Stimulated activated CD4-positive, alpha-beta T cell treated with anti-CD3 and anti-CD28 coated beads, Interleukin-15, amount 100 ng/mL, for 48 hours (primary cell): ENCODE measurements around the gene NUMBL.
"Not testable (repeated sequence)": the region's sequence is repeated elsewhere in the genome, so short reads cannot be mapped to it uniquely, and the experiment has no call there.

Experiments
- DNase-seq, 2 donors: peaks; one replicate each; pipeline ENCODE4 v3.0.0-alpha.2; 2020; ENCODE audit warnings: low read depth in 2 of 2

The NUMBL gene

GRCh38 chr19:40630571-40631160 is 59.8 kb downstream of the NUMBL start:
- no peak for DNase-seq

- no peak for DNase-seq
Measured at GRCh38 chr19:40629346-40629745, 61.1 kb downstream of the NUMBL start.

GRCh38 chr19:40627486-40628279 is 62.8 kb downstream of the NUMBL start:
- no peak for DNase-seq

- DNase-seq: no peak
Measured at GRCh38 chr19:40626918-40627317, 63.5 kb downstream of the NUMBL start.

- DNase-seq: no peak
Measured at GRCh38 chr19:40625406-40626120, 64.9 kb downstream of the NUMBL start.

- DNase-seq: not testable (repeated sequence)
Measured at GRCh38 chr19:40624369-40625153, 65.9 kb downstream of the NUMBL start.

GRCh38 chr19:40623403-40624251 is 66.8 kb downstream of the NUMBL start:
- no peak for DNase-seq

- DNase-seq: no peak
Measured at GRCh38 chr19:40622773-40623075, 67.7 kb downstream of the NUMBL start.

GRCh38 chr19:40621966-40622772 is 68.3 kb downstream of the NUMBL start:
- DNase-seq: no peak

- no peak for DNase-seq
Measured at GRCh38 chr19:40621283-40621682, 69.2 kb downstream of the NUMBL start.

GRCh38 chr19:40620161-40620485 is 70.3 kb downstream of the NUMBL start:
- DNase-seq: no peak

GRCh38 chr19:40619333-40620160 is 70.9 kb downstream of the NUMBL start:
- no peak for DNase-seq

- DNase-seq: no peak
Measured at GRCh38 chr19:40617961-40618360, 72.5 kb downstream of the NUMBL start.

GRCh38 chr19:40616941-40617340 is 73.5 kb downstream of the NUMBL start:
- no peak for DNase-seq

- DNase-seq: no peak
Measured at GRCh38 chr19:40616178-40616577, 74.3 kb downstream of the NUMBL start.
